Loucy (cell line): ENCODE data around the gene SOX1.

Source experiments
- H2AFZ ChIP-seq: fragments of 200-600 bp; sonication (generic); 2 replicates; pipeline ENCODE4 v1.6.0; 2016; ENCODE audit warnings: antibody characterized with exemption, mild to moderate bottlenecking, low read length, moderate library complexity
- H3F3A ChIP-seq: fragments of 200-600 bp; 2 replicates; pipeline ENCODE4 v1.6.0; 2016; ENCODE audit warnings: antibody characterized with exemption, low read depth, mild to moderate bottlenecking
- H3K27me3 ChIP-seq: fragments of 200-600 bp; sonication (generic); 2 replicates; pipeline ENCODE4 v1.6.1; 2014; ENCODE audit warnings: low read length, mild to moderate bottlenecking; ENCODE audit not compliant: insufficient read depth, poor library complexity, severe bottlenecking
- H3K36me3 ChIP-seq: fragments of 200-600 bp; sonication (generic); 2 replicates; pipeline ENCODE4 v1.6.1; 2016; ENCODE audit warnings: low read length; ENCODE audit not compliant: insufficient read depth
- H3K4me1 ChIP-seq: fragments of 200-600 bp; sonication (generic); 2 replicates; pipeline ENCODE4 v1.5.1; 2014; ENCODE audit warnings: low read length, mild to moderate bottlenecking; ENCODE audit not compliant: insufficient read depth, poor library complexity, severe bottlenecking
- H3K4me2 ChIP-seq: fragments of 200-600 bp; sonication (generic); 2 replicates; pipeline ENCODE4 v1.6.0; 2014; ENCODE audit warnings: antibody characterized with exemption, low read length, low read depth, mild to moderate bottlenecking; ENCODE audit not compliant: poor library complexity, severe bottlenecking
- H3K4me3 ChIP-seq: fragments of 200-600 bp; sonication (generic); 2 replicates; pipeline ENCODE4 v1.5.1; 2014; ENCODE audit warnings: low read length, mild to moderate bottlenecking, mixed read lengths; ENCODE audit not compliant: poor library complexity, severe bottlenecking
- H3K79me2 ChIP-seq: fragments of 200-600 bp; sonication (generic); 2 replicates; pipeline ENCODE4 v1.6.1; 2014; ENCODE audit warnings: low read length; ENCODE audit not compliant: insufficient read depth
- H3K9ac ChIP-seq: fragments of 200-600 bp; sonication (generic); 2 replicates; pipeline ENCODE4 v1.6.0; 2014; ENCODE audit warnings: mild to moderate bottlenecking, low read depth, low read length, moderate library complexity; ENCODE audit not compliant: poor library complexity, severe bottlenecking
- H3K9me2 ChIP-seq: fragments of 200-600 bp; sonication (generic); replicated peaks from 2 replicates; pipeline ENCODE4 v1.6.1; 2016; ENCODE audit warnings: low read depth, low read length, mixed read lengths
- H3K9me3 ChIP-seq: fragments of 200-600 bp; sonication (generic); 2 replicates; pipeline ENCODE4 v1.6.1; 2014; ENCODE audit warnings: mild to moderate bottlenecking, antibody characterized with exemption, low read length, low read depth; ENCODE audit not compliant: insufficient read depth
- H4K20me1 ChIP-seq: fragments of 200-600 bp; sonication (generic); 2 replicates; pipeline ENCODE4 v1.6.0; 2014; ENCODE audit warnings: antibody characterized with exemption, low read length, mild to moderate bottlenecking; ENCODE audit not compliant: insufficient read depth, poor library complexity, severe bottlenecking
- EZH2phosphoT487 ChIP-seq: fragments of 200-600 bp; IDR thresholded peaks from 2 replicates; pipeline ENCODE4 v1.6.1; 2018; ENCODE audit warnings: antibody characterized with exemption, mild to moderate bottlenecking, moderate library complexity, borderline replicate concordance
- TF ChIP-seq, protein P1 (sequence below): fragments of 200-600 bp; sonication (generic); conservative IDR thresholded peaks from 2 replicates; pipeline ENCODE4 v1.5.1; 2014; ENCODE audit warnings: mild to moderate bottlenecking, antibody characterized with exemption, low read length

SOX1 gene

DNA sequence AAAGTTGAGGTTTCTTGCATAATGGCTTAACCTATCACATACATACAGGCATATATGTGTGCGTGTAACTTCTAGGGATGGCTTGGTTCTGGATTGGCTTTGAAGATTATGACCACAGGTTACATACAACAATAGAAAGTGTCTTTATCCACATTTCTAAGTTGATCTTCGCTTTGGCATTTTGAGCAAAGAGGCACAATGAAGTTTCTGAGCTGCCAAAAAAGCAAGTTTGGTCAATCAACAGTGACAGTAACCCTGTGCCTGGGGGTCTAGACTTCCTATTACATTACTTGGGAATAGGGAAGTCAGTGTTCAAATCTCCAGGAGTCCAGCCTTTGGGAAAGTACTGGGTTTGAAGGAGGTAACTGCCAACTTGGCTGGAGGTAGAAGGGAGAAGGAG lies 3.1 kb upstream of the SOX1 start:
- Histone ChIP-seq H3K79me2 (no peaks in the 10 kb centered on the region), H3K9me2 (no peaks in the 10 kb centered on the region), H3K9me3 (no peaks in the 10 kb centered on the region; the same call in 1 of the 2 replicates), H3K4me1 (no peaks in the 10 kb centered on the region), H2AFZ (no peak overlapping the region), H3F3A (no peaks in the 10 kb centered on the region), H3K4me3 (no peak overlapping the region), H3K4me2 (no peak overlapping the region), H3K27me3 (no peaks in the 10 kb centered on the region), H4K20me1 (no peaks in the 10 kb centered on the region), H3K36me3 (no peaks in the 10 kb centered on the region), H3K9ac (no peak overlapping the region)
- TF ChIP-seq, protein P1, sequence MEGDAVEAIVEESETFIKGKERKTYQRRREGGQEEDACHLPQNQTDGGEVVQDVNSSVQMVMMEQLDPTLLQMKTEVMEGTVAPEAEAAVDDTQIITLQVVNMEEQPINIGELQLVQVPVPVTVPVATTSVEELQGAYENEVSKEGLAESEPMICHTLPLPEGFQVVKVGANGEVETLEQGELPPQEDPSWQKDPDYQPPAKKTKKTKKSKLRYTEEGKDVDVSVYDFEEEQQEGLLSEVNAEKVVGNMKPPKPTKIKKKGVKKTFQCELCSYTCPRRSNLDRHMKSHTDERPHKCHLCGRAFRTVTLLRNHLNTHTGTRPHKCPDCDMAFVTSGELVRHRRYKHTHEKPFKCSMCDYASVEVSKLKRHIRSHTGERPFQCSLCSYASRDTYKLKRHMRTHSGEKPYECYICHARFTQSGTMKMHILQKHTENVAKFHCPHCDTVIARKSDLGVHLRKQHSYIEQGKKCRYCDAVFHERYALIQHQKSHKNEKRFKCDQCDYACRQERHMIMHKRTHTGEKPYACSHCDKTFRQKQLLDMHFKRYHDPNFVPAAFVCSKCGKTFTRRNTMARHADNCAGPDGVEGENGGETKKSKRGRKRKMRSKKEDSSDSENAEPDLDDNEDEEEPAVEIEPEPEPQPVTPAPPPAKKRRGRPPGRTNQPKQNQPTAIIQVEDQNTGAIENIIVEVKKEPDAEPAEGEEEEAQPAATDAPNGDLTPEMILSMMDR = no peak
- TF ChIP-seq EZH2phosphoT487 = no peak

DNA sequence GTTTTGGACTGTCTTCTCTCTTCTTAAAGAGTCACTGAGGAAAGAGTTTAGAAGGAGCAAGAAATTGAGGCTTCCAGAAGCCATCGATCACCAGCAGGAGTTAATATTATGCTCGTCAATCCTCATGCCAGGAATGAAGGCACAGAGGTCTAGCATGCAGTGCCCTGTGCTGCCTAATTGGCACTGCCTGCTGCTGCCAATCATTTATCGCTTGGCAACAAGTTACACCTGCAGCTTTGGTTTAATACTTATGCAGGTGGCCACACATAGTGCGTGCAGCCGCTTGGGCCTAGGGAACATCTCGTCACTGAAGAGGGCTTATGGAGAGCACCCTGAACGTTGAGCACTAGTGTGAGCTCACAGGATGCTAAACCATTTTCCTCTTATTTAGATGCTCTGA lies 2.7 kb upstream of the SOX1 start:
- no peak overlapping the region for H2AFZ ChIP-seq
- no peaks in the 10 kb centered on the region for H3K4me1 ChIP-seq
- H4K20me1 ChIP-seq = no peaks in the 10 kb centered on the region
- H3F3A ChIP-seq = no peaks in the 10 kb centered on the region
- H3K9ac ChIP-seq = no peak overlapping the region
- H3K27me3 ChIP-seq = no peaks in the 10 kb centered on the region
- no peak overlapping the region for H3K4me2 ChIP-seq
- no peaks in the 10 kb centered on the region for H3K36me3 ChIP-seq
- TF ChIP-seq, protein P1 = no peak
- no peak for TF ChIP-seq EZH2phosphoT487
- H3K9me2 ChIP-seq = no peaks in the 10 kb centered on the region
- no peaks in the 10 kb centered on the region for H3K79me2 ChIP-seq
- H3K4me3 ChIP-seq = no peak overlapping the region
- H3K9me3 ChIP-seq = no peaks in the 10 kb centered on the region; the same call in 1 of the 2 replicates

DNA sequence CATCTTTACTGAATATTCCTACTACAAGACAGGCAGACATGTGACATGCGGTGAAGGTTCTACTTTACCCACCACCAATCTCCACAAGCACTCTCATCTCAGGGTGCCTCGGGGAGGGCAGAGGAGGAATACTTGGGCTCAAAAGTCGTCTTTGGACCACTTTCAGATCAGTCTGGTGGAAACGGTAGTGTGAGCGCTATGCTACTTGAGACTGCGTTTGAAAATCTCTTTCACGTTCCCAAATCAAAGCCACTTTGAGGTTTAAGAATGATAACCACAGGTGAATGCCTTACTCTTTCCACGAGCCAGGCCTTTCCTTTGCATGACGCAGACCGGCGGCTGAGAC lies 1.5 kb upstream of the SOX1 start:
- Histone ChIP-seq H3K9me2 (no peaks in the 10 kb centered on the region), H3K4me1 (no peaks in the 10 kb centered on the region), H3K27me3 (no peaks in the 10 kb centered on the region), H3K9ac (no peak overlapping the region), H3K36me3 (no peaks in the 10 kb centered on the region), H3K9me3 (no peaks in the 10 kb centered on the region; the same call in 1 of the 2 replicates), H2AFZ (no peak overlapping the region), H3K4me2 (no peak overlapping the region), H3K4me3 (no peak overlapping the region), H3F3A (no peaks in the 10 kb centered on the region), H3K79me2 (no peaks in the 10 kb centered on the region), H4K20me1 (no peaks in the 10 kb centered on the region)
- TF ChIP-seq EZH2phosphoT487 = no peak
- TF ChIP-seq, protein P1 = no peak
